ENCODE results near the gene CYB5A.

DNA sequence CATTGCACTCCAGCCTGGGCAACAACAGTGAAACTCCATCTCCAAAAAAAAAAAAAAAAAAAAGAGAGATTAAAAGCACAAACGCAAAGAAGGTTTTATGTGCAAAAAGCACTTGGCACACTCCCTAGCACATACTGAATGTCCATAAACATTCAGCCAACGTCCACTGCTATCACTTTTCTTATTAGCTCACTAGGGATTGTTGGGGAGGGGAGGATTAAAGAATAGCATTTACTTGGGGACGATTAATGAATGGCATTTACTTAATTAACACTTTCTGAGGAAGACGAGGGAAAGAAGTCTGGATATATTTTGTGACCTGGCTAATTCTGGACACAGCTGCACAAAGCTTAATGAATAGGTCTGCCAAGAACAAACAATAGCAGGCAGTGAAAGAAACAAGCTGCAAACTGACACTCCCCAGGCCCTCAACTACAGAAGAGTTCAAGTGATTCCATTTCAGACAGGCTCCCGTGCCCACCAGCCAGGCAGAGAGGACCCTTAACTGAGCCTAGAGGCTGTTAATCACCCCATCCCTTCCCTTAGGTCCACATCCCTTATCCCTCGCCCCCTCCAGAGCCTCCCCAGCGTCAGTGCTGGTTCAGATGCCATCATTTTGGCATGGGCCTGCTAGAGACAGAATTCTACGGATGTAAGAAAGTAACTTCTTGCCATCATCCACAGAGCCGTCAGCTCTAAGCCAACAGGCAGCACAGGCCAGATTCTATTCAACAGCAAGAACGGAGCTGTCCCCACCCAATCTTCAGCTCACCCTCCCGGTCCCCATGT is 7.4 kb downstream of the CYB5A start:
- TF ChIP-seq POLR2A (IDR thresholded peaks at IDR 0.05; ENCODE audit: low read length) (no peak), GATA1 (IDR thresholded peaks at IDR 0.05; ENCODE audit: low read depth, low read length) (no peak)

All from erythroblast (primary cell).